HG03571 (cell line): ENCODE data around the gene CHRNA4.

ENCODE experiments used
- ATAC-seq: cut with Tn5 transposase; IDR thresholded peaks from one replicate; pipeline ENCODE4 v1.9.1; 2021; ENCODE audit not compliant: unreplicated experiment

Gene CHRNA4

DNA sequence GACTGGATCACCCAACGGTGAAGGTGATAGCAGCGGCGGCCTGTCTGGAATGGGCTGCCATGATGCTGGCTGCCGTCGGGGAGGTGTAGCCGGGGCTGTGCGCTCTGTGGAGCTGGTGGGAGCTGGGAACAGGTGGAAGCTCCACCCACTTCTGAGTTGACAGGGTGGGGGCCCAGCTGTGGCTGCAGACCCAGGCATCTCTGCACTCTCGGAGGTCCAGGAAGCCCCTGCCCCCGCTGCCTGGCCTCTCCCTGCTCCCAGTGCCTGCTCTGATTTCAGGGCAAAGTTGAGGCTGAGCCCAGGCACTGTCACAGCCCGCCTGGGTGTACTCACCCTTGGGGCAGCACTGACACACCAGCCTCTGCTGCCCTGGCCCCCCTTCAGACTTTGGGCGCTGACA, 18.1 kb upstream of the CHRNA4 start:
- ATAC-seq: no peak

DNA sequence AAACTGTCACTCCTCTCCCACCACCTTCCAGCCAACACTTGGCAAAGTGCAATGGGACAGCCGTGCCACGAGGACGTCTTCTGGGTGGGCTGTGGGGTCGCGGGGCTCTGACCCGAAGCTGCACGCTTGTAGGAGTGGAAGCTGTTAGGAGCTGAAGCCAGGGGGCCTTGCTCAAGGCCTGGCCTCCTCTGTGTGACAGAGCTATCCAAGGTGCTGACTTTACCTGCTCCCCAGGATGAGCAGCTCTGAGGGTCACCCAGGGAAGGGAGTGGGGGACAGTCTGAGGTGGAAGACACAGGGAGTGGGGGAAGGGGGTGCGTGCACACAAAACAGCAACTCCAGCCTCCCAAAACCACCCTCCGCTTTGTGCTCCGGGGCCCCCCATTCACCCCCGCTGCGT, 17.5 kb upstream of the CHRNA4 start:
- no peak for ATAC-seq

DNA sequence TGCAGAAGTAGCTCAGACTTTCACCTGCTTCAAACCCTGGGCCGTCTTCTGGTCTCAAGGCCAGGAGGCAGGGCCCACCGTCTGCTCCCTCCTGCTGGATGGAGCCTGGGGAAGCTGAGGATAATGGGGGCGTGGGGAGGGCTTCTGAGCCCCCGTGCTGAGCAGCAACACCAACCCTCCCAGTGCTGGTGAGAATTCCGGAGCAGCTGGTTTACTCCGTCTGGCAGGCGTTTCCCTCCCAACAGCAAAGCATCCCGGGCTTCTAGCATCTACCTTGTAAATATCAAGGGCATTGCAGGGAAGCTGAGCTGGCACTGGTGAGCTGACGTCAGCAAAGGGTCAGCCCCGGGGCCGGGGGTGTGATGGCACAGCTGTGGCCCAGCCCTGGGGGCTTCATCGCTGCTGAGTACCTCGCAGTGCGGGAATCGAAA, 16.8 kb upstream of the CHRNA4 start:
- no peak for ATAC-seq

DNA sequence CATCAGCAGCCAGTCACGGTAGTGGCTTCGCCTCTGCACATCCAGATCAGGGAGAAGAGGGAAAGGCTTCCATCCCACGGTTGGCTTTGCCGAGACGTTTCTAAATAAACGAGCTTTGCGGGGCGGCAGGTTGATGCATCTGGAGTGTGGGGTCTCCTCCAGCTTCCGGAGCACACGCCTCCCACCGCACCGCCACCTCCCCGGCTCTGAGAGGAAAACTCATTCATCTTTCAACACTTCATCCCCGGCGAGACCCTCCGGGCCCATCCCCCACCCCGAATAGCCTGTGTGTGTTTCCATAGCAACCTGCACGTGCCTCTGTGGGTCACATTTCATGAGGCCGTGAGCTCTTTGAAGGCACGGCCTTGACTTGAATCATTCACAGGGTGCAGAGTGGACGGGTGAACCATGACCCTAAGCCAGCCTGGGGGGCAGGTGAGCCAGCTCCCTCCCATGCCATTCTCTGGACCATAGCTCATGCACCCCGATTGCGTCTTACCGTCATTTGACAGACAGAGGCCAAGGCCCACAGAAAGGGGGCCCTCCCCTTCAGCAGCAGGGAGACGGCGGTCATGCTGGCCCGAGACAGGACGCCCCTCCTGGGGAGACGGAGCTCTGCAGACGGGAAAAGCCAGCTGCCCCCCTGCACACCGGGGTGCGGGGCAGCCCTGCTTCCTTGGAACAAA, 16.2 kb upstream of the CHRNA4 start:
- no peak for ATAC-seq

DNA sequence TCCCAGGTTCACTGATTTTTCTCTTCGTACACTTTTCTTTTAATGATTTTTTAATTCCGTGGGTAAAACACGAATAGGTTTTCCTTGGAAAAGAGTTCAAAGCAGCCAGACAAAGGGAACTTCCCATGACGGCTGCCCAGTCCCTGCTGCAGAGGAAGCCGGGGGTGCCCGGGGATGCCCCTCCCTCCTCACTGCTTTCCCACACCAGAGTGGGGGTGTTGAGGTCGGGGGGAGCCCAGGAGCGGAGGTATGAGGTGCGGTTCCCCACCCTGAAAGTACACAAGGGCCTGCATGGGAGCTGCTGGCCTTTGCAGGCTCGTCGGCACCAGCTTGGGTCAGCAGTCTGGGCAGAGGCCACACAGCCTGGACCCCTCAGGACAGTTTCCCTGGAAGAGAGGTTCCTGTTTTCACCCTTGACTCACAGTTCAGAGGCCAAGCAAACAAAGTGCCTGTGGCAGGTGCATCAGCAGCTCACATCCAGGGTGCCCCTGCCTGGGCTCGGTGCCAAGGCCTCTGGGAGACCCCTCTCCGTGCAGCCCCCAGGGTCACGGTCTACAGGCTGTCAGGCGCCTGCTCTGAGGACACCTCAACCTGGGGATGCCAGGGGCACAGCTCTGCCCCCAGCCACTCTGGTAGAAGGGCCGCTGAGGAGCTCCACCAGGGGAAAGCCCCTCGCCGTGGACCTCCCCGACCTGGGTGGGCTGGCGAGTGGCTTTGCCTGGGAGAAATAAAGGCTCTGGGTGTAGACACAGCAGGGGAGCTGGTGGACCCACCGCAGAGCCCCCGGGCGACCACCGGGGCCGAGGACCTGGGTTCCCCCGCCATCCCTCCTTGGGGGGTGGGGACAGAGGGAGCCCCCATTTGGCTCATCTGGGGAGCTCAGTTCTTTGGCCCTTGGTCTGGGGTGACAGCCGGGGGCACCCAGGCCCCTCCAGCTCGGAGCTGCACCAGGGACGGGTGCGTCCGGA, 15.4 kb upstream of the CHRNA4 start:
- ATAC-seq: no peak

DNA sequence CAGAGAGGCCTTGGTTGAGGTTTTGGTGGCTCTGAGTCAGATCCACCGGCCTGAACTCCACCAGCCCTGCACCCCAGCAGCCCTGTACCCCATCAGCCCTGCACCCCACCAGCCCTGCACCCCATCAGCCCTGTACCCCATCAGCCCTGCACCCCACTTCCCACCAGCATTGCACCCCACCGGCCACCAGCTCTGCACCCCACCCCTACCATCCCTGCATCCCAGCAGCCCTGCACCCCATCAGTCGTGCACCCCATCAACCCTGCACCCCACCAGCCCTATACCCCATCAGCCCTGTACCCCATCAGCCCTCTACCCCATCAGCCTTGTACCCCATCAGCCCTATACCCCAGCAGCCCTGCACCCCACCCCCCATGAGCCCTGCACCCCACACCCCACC, 14.3 kb upstream of the CHRNA4 start:
- no peak for ATAC-seq

DNA sequence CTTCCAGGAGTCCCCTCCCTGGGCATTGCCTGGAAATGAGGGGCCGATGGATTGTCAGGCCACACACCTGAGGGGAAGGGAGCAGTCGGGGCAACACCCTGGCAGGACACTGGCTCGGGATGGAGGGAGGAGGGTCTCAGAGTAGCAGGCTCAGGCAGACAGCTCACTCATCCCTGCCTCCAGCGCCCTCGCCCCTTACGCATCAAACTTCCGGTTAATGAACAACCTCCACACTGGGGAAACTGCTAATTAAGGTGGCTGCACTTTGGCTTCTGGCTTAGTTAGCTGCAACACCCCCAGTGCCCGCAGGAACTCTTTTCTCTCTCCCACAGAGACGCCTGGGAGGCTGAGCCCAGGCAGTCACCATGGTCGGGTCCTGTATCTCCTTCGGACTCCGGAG, 13.4 kb upstream of the CHRNA4 start:
- ATAC-seq: no peak

DNA sequence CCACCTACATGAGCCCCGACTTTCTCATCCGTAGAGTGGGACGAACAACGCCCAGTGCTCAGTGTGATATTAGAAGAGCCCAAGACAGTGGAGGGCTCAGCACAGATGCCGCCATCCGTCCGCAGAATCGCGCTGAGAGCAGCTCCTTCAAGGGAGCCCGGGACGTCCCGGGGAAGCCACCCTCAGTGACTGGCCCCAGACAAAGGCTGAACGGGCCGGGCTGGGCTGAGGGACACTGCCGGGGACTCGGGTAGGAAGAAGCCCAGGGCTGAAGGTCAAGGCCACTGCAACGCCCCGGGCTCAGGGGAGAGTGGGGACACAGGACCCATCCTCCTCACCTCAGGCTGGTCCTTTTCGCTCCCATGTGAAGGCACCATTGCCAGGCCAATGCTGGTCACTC, 12.8 kb upstream of the CHRNA4 start:
- ATAC-seq: no peak

DNA sequence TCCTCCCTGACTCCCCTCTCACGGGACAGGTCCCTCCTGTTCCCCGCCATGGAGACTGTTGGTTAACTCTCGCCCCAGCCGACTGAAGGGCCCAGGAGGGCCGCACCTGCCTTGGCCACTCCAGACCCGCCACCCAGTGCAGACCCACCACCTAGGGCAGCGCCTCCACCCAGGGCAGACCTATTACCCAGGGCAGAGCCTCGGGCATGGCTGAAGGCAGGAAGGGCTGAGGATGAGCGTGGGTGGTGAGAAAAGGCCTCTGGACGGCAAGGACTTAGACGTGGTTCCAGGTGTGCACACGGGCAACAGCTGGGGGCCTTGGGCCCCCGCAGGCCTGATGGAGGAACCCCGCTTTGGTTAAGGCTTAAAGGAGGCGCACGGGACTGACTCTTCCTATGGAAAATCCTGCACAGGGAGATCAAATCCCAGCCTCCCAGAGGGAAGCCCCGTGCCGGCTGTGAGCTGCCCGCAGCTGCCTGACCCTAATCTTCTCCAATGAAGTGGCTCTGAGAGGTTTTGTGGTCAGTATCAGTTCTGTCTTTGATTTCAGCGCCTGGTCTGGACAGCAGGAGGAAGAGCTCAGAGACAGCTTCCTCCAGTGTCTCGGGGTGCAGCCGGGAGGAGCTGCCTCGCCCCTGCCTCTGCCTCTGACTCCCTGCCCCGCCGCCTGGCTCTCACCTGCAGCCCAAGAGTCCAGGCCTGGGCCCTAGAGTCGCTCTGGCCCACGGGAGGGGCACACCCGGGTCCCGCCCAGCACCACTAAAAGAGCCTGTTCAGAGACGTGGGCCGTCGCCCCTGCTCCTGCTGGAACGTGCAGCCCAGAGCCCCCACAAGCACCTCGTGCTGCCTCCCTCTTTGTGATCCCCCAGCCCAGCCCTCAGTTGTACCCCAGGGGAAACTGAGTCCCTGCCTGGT, 12.1 kb upstream of the CHRNA4 start:
- no peak for ATAC-seq

DNA sequence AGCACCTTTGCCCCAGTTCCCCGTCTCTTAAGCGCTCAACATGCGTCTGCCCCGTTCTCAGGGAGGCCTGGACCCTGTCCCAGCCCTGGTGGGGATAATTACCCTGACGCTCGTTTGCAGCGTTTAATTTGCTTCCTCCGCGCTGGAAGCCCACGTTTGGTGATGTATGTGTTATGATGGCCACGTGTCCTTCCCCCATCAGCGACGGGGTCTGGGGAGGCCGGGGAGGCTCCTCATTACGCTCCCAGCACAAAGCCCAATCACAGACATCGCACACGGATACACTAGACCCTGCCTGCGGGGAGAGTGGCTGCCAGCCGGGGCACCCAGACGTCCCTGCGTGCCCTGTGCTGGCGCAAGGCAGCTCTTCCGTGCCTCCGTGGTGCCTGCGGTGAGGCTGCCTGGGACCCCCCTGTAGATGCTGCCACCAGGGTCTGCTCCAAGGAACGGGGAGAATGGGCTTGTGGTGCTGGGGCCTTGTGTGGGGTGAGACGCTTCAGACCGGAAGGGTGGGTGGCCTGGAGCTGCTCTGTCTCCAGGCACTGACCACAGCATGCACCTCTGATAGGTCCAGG, 10.2 kb upstream of the CHRNA4 start:
- no peak for ATAC-seq

DNA sequence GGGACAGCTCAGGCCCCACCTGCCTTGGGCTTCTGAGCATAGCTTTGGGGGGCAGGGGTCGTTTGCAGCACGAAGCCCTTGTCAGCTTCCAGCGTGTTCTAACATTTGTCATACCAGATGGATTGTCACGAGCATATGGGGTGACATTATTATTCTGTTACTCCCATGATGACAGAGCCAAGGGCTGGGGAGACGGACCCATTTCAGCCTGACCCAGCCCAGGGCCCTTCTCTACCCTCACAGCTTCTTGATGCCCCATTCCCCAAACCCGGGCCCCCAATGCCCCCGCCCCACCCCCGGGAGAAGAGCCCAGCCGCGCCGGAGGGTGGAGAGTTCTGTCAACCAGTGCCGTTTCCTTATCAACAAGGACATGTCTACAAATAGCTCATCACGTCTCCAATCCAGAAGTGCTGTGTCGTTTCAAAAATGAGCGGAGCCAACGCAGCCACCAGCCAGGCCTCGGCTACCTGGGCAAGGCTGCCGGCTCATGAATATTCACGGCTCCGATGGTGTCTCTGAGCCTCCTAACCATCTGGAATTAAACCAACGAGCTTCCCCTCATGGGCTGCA, 9.6 kb upstream of the CHRNA4 start:
- no peak for ATAC-seq

DNA sequence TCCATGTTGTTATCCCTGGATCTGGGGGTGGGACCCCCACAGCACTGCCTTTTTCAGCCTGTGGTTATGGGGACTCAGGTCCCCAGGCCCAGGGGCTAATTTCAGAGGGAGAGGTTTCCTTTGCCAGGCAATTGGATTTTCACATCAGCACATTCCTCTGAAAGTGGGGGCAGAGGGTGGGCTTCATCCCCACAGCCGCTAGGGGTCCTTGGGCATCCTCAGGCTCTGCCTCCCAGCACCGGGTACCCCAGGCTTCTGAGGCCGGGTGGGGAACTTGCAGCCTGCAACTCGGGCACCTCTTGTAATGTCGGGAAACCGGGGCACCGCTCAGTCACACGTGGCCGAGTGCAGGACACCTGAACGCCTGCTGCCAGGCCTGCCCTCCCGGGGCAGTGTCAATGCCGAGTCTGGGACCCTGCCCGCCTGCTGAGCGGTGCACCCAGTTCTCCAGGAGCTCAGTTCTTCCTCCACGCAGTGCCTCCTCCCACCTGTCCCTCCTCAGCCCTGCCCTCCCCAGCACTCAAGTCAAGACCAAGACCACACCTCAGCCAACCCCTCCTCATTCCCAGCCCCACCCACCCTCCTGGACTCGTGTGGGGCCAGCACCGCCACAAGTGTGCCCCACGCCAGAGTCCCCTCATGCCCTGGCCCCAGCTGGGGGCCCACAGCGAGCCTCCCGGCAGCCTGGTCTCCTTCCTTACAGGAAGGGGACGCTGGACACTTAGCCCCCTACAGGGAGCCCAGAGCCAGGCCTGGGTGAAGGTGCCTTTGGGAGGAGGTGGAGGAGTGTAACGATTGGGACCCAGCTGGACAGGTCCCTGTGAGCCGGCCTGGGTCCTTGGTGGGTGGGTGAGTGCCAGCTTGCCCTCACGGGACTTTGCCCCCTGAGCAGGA, 8.8 kb upstream of the CHRNA4 start:
- no peak for ATAC-seq

DNA sequence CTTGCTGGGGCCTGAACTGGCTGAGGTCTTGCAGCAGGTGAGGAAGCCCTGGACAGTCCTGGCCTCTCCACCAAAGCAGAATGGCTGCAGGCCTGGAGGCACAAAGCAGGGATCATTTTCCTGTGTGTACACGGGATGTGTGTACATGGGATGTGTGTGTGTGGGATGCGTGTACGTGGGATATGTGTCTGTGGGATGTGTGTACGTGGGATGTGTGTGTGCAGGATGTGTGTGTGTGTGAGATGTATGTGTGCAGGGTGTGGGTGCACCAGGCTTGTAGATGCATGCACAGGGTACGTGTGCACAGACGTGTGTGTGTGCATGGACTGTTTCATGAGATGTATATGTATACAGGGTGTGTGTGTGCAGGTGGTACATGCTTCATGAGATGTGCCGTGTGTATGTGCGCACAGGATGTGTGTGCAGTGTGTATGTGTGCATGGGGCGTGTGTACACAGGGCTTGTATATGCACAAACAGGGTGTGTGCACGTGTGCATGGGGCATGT, 7.9 kb upstream of the CHRNA4 start:
- no peak for ATAC-seq

DNA sequence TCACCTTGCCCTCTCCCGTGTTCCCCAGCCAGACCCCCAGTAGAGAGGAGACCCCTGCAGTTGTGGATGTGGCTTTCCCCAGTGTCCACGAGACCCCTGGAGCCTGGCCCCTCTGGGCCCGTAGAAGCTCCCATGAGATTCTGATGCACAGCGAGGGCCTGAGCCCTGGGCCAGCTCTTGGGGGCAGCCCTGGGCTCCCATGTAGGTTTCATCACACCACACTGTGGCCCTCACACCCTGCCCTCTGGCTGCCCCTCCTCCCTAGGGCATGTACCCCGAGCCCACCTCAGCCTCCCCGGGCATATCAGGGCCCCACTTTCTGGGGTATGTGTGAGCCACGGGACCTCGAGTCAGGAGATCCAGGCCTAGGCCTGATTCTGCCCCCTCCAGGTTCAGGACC, 7.0 kb upstream of the CHRNA4 start:
- ATAC-seq: no peak

DNA sequence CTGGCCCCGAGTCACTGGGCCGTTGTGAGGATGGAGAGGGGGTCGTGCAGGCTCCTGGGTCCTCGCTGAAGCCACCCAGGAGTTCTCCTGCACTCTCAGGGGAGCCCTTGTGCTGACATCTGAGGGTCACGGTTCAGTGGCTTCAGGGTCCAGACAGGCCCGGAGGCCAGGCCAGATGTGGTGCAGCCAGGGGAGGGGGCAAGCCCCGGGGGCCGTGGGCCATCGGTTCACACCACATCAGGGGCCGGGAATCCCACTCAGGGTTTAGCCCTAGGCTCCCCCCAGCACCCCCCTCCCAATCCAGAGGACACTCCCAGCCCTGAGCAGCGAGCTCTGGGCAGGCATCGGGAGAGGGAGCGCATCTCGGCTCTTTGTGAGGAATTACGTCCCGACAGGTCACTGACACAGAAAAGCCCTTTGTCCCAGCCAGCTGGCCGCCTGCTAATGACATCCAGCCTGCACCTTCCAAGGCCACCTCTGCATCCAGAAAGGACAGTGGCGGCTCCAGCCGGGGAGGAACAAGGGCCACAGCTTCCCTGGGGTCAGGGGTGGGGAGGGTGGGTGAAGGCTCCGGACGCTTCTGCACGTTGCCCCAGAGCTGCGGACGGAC, 6.4 kb upstream of the CHRNA4 start:
- ATAC-seq: no peak

DNA sequence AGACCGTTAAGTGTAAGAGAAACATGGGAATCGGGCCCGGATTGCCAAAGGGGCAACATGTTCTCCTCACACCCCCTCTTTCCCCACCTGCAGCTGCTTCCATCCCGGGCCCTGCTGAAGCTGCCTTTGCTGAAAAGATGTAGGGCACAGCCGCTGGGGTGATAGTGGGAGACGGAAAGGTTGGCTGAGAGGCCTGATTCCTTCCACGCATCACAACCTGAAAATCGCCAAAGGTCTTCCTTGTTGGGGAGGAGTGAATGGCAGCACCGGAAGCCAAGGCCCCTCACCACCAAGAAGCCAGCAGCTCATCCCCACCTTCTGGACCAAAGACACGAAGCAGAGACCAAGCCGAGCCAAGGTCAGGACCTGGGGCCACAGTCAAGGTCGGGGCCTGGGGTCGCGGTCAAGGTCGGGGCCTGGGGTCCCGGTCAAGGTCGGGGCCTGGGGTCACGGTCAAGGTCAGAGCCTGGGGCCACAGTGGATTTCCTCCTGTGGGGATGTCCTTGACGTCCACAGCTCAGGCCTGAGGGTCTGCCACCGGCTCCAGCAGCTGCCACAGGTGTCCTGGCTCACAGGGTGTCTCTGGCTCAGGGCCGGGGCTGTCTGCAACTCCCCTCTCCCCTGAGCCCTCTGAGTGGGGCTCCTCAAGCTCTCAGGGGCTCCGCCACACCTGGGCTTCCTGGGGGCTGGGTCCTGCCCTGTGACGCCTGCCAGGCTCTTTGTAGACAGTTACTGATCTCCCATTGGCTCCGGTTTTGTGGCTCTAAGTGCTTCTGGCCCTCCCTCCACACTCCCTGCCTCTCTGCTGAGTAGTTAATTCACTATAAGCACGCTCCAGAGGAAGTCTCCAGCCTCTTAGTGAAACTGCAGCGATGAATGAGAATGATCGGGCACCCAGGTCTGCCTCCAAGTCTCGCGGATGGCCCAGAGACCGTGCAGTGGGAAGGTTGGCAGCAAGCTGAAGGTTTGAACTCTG, 5.5 kb upstream of the CHRNA4 start:
- no peak for ATAC-seq

DNA sequence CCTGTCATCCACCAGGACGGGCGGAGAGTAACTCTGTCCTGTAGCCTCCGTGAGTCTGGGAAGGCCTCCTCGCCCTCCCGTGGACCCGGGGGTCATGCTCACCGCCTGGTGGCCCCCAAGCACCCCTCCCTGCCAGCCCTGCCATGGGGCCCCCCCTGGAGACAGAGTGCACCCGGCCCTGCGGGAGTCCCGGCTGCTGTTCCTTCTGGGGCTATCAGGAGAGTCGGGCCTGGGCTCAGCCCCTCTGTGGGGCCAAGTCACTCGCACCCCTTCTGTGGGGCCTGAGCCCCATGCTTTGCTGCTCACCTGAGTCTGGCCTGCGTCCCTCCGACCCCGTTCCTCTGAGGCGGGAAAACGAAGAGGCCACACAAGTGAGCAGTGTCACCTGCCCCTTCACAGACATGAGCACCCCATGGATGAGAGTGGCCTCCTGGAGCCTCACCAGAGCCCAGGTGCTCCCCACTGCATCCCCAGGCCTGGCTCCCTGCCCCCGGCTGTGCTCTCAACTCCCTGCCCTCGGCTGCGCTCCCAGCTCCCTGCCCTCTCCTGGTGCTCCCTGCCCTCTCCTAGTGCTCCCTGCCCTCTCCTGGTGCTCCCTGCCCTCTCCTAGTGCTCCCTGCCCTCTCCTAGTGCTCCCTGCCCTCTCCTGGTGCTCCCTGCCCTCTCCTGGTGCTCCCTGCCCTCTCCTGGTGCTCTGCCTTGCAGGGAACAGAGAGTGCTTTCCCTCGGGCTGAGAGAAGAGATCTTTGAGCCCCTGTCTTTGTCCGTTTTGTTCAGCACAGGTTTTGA, 4.6 kb upstream of the CHRNA4 start:
- ATAC-seq: no peak
